ENCODE results near the gene CATSPER4. TPM values are rescaled to one million over a fixed set of nuclear protein-coding genes. Genes with fewer than 3 reads are reported as not detected.

Gene CATSPER4
- not detected for total RNA-seq (2021; fragmentation: NEBNext Ultra II Directional; extraction: Animal tissue kit (Norgen Biotek cat#: 25700))
- long read RNA-seq, result 0 reads

- no peak within 1 kb of the TSS for H3K27ac Mint-ChIP-seq
- H3K27me3 Mint-ChIP-seq (ENCODE audit: insufficient read depth), result peaks cover 26% of the 10 kb centered on the region
- H3K36me3 Mint-ChIP-seq (ENCODE audit: low read depth), result no peaks in the 10 kb centered on the region
- no peak within 1 kb of the TSS for H3K4me3 Mint-ChIP-seq
- TF ChIP-seq CTCF (IDR thresholded peaks at IDR 0.05), result peak; percentile 43; the same call in 1 of the 2 replicates
- DNase-seq, result no peak
- H3K4me1 Mint-ChIP-seq (ENCODE audit: low read depth), result no peaks in the 10 kb centered on the region
- H3K9me3 Mint-ChIP-seq, result no peaks in the 10 kb centered on the region
These were observed at the start of gene CATSPER4 for GRCh38 chr1:26190373-26190987. Gene CATSPER4, plus strand, starts transcription at chr1:26190602. Its CDS starts 26 bp downstream, at chr1:26190628.

GRCh38 chr1:26142159-26142558 is 48.2 kb upstream of the CATSPER4 start:
- H3K27ac Mint-ChIP-seq, result no peak overlapping the region
- TF ChIP-seq CTCF (IDR thresholded peaks at IDR 0.05), result peak; percentile 26; the same call in 1 of the 2 replicates
- no peaks in the 10 kb centered on the region for H3K4me1 Mint-ChIP-seq (ENCODE audit: low read depth)
- no peaks in the 10 kb centered on the region for H3K9me3 Mint-ChIP-seq
- H3K4me3 Mint-ChIP-seq, result no peak overlapping the region
- no peaks in the 10 kb centered on the region for H3K36me3 Mint-ChIP-seq (ENCODE audit: low read depth)
- peaks cover 12% of the 10 kb centered on the region for H3K27me3 Mint-ChIP-seq (ENCODE audit: insufficient read depth)
- no peak for DNase-seq

- H3K4me1 Mint-ChIP-seq (ENCODE audit: low read depth), result no peaks in the 10 kb centered on the region
- peak; percentile 93 for TF ChIP-seq CTCF (IDR thresholded peaks at IDR 0.05)
- no peak overlapping the region for H3K27ac Mint-ChIP-seq
- H3K4me3 Mint-ChIP-seq, result no peak overlapping the region
- peak; percentile 48 for DNase-seq
- peaks cover 34% of the 10 kb centered on the region for H3K27me3 Mint-ChIP-seq (ENCODE audit: insufficient read depth)
- H3K36me3 Mint-ChIP-seq (ENCODE audit: low read depth), result no peaks in the 10 kb centered on the region
- H3K9me3 Mint-ChIP-seq, result no peaks in the 10 kb centered on the region
These were observed 45.1 kb upstream of the CATSPER4 start for GRCh38 chr1:26145041-26145959.

- H3K9me3 Mint-ChIP-seq, result no peaks in the 10 kb centered on the region
- H3K27ac Mint-ChIP-seq, result no peak overlapping the region
- no peak for DNase-seq
- peaks cover 37% of the 10 kb centered on the region for H3K27me3 Mint-ChIP-seq (ENCODE audit: insufficient read depth)
- no peaks in the 10 kb centered on the region for H3K4me1 Mint-ChIP-seq (ENCODE audit: low read depth)
- no peak overlapping the region for H3K4me3 Mint-ChIP-seq
- no peaks in the 10 kb centered on the region for H3K36me3 Mint-ChIP-seq (ENCODE audit: low read depth)
- no peak for TF ChIP-seq CTCF (IDR thresholded peaks at IDR 0.05)
These were observed 44.5 kb upstream of the CATSPER4 start for GRCh38 chr1:26145960-26146294.

- no peak for TF ChIP-seq CTCF (IDR thresholded peaks at IDR 0.05)
- H3K36me3 Mint-ChIP-seq (ENCODE audit: low read depth), result no peaks in the 10 kb centered on the region
- DNase-seq, result no peak
- H3K4me1 Mint-ChIP-seq (ENCODE audit: low read depth), result no peaks in the 10 kb centered on the region
- H3K9me3 Mint-ChIP-seq, result no peaks in the 10 kb centered on the region
- H3K27ac Mint-ChIP-seq, result no peak overlapping the region
- H3K4me3 Mint-ChIP-seq, result no peak overlapping the region
- H3K27me3 Mint-ChIP-seq (ENCODE audit: insufficient read depth), result peaks cover 51% of the 10 kb centered on the region
These were observed 41.5 kb upstream of the CATSPER4 start for GRCh38 chr1:26148887-26149286.

Measured in HFFc6 (cell line).